ENCODE measurements around the gene ST6GAL2. TPM values are rescaled to one million over a fixed set of nuclear protein-coding genes. Genes with fewer than 3 reads are reported as not detected.

The ST6GAL2 gene
- polyA plus RNA-seq (ENCODE audit: insufficient read length in 4 of 4): 10 to 100 TPM; 14.0 to 23.7 (median 20.7) TPM

DNA sequence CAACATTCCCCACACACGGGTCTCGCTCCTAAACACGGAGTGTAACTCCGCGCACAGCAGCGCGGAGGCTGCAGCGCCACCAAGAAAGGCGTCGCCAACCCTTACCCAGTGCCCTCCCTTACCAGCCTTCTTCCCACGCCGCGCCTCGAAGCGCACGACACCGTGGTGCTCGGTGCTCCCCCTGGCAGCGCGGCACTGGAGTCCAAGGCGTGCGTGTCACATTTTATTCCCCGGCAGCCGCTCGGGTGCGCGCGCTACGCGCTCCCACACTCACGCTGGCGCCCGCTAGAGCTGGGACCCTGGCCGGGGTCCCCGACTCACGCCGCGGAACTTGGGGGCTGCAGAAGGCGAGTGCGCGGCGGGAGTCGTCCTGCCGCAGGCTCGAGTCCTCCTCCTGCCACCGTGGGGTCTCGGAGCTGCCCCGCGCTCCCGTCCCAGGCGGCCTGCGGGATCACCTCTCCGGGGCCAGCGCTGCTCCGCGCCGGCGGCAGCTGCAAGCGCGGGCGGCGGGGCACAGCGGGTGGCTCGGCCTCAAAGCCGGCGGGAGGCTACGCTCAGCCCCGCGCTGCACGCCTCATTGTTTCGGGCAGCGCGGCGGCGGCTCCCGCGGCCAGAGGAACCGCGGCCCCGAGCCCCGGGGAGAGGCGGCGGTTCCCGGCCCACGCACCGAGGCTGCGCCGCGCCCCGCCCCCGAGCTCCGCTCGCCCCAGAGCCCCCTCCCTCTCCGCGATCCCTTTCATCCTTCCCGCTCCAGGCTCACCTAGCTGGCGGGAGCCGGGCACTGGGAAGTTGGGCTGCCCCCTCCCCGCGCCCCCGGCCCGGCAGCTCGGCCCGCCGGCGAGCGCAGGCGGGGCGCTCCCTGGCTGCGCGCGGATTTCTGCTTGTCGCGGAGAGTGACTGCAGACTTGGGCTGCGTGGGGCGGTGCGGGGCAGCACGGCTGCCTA, at the start of gene ST6GAL2:
ST6GAL2 (minus strand) TSS at position 197 of the 945 bp plus-strand sequence. CDS start 42,190 bp downstream, outside the sequence.
- peak; percentile 36 to 59 (median 46) for DNase-seq (ENCODE audit: low read depth in 4 of 4, low spot score in 2 of 4)

GRCh38 chr2:106932644-106933043, 46.7 kb upstream of the ST6GAL2 start:
- no peak for DNase-seq (ENCODE audit: low read depth in 4 of 4, low spot score in 2 of 4)

DNA sequence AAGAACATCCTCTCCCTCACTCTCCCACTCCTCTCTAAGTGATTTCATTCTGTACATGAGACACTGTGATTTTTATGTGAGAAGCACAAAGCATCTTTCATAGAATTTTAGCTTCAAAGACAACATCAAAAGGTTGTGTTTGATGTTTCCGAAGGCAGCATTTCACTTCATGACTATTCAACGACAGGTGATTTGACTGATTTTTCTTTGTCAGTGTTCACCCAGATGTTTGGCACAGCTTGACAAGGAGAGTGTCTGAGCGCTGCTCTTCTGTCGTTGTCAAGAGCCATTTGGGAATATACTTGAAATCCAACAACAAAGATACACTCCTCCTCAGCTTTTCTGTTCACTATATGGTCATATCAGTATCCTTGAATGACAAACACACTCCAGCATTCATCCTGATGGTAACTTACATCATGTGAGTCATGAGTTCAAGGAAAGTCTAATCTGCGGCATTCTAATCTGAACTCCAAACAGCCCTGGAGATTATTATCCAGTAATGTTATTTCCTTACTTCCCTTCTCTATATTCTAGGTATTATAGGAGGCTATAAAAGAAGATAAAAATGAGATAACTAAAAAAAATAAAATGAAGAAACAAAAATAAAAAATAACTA, 45.9 kb upstream of the ST6GAL2 start:
- DNase-seq (ENCODE audit: low read depth in 4 of 4, low spot score in 2 of 4): no peak

GRCh38 chr2:106921451-106921850, 35.5 kb upstream of the ST6GAL2 start:
- no peak for DNase-seq (ENCODE audit: low read depth in 4 of 4, low spot score in 2 of 4)

GRCh38 chr2:106919012-106919411, 33.0 kb upstream of the ST6GAL2 start:
- no peak for DNase-seq (ENCODE audit: low read depth in 4 of 4, low spot score in 2 of 4)

DNA sequence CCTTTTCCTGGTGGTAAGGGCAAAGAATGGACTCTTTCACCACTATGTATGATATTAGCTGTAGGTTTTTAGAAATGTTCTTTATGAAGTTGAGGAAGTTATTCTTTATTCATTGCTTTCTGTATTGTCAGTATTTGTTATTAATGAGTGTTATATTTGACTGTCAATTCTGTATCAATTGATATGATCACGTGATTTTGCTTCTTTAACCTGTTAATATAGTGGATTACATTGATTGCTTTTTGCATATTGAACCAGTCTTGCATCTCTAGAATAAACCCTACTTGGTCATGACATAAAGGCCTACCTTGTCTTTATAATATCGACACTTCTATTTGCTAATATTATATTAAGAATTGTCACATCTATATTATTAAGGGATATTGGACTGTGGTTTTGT, 18.3 kb upstream of the ST6GAL2 start:
- DNase-seq (ENCODE audit: low read depth in 4 of 4, low spot score in 2 of 4): no peak

GRCh38 chr2:106899786-106900530, 14.0 kb upstream of the ST6GAL2 start:
- DNase-seq (ENCODE audit: low read depth in 4 of 4, low spot score in 2 of 4): no peak

GRCh38 chr2:106894545-106894944, 8.6 kb upstream of the ST6GAL2 start:
- no peak for DNase-seq (ENCODE audit: low read depth in 4 of 4, low spot score in 2 of 4)

- DNase-seq (ENCODE audit: low read depth in 4 of 4, low spot score in 2 of 4): no peak
Measured at GRCh38 chr2:106892048-106892447, 6.1 kb upstream of the ST6GAL2 start.

DNA sequence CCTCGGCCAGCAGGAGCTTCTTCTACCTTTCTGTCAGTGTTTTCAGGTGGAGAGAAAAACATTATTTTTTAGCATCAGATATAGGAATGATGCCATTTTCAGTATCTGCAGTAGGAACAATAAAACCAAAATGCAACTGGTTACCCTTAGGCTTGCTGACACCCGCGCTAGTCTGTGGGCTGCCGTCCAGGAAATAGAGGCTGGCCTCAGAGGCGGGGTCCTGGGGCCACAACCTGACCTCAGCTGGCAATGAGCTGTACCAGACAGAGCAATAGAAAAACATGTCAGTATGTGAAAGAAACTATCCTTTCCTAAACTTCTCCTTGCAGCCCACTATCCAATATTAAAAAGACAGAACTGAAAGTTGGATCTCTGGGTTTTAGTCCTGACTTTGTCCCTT, 4.6 kb upstream of the ST6GAL2 start:
- DNase-seq (ENCODE audit: low read depth in 4 of 4, low spot score in 2 of 4): no peak

DNA sequence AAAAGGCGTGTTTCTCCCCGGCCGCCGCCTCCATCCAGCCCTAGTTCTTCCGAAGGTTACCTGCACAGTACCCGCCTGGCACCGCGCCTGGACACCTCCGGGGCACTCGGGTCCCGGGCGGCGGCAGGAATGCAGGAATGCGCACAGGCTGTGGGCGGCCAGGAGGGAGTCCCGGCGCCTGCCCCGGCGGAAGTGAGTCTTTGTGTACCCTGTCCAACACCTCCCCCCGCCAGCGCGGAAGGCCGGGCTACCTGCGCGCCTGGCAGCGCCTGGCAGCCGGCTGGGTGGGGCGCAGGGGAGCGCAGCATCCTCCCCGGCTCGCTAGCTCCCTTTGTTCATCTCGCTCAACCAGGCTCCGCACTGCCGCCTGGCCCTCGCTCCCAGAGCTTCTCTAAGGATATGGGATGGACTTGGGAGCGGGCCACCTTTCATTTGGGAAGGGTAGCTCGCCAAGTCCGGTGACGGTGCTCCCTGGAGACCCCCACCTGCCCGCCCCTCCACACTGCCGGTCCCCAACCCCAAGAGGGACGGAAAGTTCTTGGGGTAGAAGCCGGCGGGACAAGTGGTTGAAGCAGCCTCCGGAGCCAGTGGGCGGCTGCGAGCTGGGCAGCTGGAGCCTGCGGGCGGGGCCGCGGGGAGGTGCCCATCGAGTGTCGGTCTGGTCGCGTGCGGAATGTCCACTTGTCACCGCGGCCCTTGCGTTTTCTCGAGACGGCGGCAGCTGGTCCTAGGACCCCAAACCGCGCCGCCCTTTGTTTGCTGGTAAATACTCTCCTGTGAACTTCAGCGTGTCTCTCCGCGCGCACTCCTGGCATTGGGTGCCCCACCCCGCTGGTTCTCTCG, 1.2 kb upstream of the ST6GAL2 start:
- DNase-seq (ENCODE audit: low read depth in 4 of 4, low spot score in 2 of 4): peak; percentile 32 to 69 (median 40)

DNA sequence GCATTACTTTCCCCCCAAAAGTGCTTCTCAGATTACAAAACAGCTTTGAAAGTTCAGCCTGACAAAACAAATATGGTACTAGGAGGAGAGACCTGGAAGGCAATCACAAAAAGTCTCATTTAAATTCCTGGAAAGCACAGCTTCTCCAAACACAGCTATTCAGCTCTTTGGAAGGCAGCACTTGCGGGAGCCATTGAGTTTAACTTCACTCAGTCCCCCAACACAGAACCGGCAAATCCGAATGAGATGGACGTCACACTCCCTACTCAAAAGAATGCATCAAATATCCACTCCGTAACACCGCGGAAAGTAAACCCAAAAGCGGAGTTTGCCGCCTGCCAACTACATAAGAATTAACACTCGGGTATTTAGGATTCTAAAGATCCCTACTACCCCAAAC, 638 bp downstream of the ST6GAL2 start:
- peak in 2 of 4 donors; percentile 44 to 55 for DNase-seq (ENCODE audit: low read depth in 4 of 4, low spot score in 2 of 4)

DNA sequence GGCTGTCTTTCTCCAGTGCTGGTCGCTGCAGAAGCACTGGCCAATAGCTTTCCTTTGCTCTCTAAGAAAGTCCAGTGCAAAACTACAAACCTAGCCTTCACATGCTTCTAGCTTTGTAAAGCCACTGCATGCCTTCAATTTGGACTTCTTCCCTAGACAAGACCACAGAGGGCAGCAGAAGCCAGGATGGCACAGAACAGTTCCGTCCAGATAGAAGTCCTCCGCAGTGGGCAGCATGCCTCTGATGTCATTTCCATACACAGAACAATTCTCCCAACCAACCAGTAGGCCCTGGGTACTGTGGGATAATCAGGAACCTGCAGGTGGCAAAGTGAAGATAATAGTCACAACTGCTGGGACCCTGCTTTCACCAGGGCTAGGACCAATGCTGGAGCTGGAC, 3.3 kb downstream of the ST6GAL2 start:
- DNase-seq (ENCODE audit: low read depth in 4 of 4, low spot score in 2 of 4): no peak

DNA sequence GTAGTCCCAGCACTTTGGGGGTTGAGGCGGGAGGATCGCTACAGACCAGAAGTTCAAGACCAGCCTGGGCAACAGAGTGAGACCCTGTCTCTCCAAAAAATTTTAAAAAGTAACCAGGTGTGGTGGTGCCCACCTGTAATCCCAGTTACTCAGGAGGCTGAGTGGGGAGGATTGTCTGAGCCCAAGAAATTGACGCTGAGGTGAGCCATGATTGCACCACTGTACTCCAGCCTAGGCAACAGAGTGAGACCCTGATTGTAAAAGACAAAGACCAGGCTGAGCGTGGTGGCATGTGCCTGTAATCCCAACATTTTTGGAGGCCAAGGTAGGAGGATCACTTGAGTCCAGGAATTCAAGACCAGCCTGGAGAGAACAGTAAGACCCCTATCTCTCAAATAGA, 7.8 kb downstream of the ST6GAL2 start:
- DNase-seq (ENCODE audit: low read depth in 4 of 4, low spot score in 2 of 4): no peak

- DNase-seq (ENCODE audit: low read depth in 4 of 4, low spot score in 2 of 4): no peak
Measured at GRCh38 chr2:106876699-106877098, 9.3 kb downstream of the ST6GAL2 start.

DNA sequence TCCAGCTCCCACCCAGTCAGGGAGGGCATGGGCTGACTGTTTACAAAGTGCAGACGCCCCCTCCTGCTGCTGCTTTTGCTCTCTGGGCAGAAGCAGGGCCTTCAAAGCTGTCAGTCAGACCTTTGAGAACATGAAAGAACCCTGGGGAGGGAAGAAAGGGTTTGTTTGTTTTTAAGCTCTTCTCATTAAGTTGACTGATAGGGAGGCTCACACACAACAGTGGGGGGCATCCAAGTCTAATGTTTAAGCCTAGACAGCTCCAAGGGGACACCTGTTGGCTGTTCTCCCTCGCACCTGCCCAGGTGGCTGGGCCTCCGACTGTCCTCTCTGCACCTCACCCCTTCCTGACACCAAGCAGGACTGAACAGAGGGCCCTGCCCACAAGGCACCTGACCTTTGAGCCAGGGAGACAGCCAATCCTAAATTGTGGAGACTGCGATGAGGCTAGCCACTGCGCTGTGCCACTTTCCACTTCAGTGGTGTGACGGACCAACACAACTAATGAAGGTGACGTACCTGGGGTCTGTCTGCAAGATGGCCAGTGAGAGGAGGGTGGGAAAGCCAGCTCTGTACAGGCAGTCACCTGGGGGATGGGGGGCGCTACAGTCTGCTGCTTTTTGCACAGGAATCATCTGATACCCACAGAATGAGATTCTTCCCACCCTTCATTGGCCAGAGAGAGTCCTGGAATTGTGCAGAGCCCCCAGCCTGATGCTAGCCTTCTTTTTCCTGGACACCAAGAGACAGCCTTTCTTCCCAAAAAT, 16.3 kb downstream of the ST6GAL2 start:
- DNase-seq (ENCODE audit: low read depth in 4 of 4, low spot score in 2 of 4): no peak

GRCh38 chr2:106868275-106868674, 17.7 kb downstream of the ST6GAL2 start:
- DNase-seq (ENCODE audit: low read depth in 4 of 4, low spot score in 2 of 4): peak in 2 of 4 donors; percentile 18 to 29

DNA sequence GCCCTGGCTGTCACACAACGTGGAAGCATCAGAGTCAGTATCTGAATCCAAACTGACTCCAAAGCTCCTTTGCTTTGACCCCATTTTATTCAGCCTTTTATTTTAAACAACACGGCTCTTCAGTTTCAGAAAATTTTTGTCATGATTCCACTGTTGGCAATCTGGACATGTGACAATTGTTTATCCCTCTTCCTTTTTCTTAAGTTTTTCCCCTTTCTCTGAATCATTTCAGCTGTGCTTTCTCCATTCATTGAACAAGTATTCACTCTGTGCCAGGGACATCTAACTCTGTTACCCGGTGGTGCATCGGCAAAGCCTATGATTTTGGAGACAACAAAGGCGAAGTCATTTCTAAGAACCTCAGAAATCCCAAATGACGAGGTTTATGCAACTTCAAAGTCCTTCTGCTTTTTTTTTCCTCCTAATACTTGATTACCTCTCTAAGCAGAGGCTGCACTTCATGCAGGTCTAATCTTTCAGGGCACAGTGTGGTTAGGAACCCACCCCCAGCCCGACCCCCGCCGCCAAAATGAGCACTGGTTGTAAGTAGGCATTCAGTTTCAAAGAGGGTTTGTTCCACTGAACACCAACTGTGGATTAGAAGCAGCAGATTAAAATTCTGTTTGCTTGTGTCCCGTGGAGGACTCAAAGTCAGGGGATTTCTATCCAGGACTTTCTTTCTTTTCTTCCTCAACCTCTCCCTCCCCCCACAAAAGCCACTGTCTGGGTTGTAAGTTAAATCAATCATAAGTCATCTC, 18.6 kb downstream of the ST6GAL2 start:
- no peak for DNase-seq (ENCODE audit: low read depth in 4 of 4, low spot score in 2 of 4)

DNA sequence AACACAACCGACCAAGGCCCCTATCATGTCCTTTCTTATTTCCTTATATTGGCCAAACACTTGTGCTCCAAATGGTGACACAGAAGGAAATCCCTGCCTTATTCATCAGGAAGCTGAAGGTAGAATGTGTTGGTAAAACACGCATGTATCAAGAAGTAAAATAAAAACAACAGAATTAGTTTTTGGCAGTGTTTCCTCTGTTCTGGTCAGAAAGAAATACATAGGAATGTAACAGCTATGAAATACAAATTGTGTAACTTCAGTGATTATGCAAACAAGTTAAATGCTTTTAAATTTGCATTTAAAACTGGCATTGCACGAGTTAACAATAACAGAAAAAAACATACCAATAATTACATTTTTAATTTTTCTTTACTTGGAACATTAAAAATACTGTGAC, 19.3 kb downstream of the ST6GAL2 start:
- DNase-seq (ENCODE audit: low read depth in 4 of 4, low spot score in 2 of 4): no peak

Measured in left renal cortex interstitium (tissue), 4 donors.